IMR-90 (cell line): ENCODE data around the gene SLC25A26. TPM values are rescaled to one million over a fixed set of nuclear protein-coding genes. Genes with fewer than 3 reads are reported as not detected.
A peak's percentile ranks its signal among the peaks of the same experiment; 100 is the strongest.

Experiments
- ATAC-seq: fragments of 200-7000 bp; cut with Tn5 transposase; 2 replicates; pipeline ENCODE4 v1.9.1; 2020; ENCODE audit warnings: low read depth, mild to moderate bottlenecking, moderate library complexity
- BruUV-seq: library from RNA; stranded (reverse); fragments of 400-500 nt; replicated peaks from 2 replicates; lab custom pipeline; 2021; lab: Mats Ljungman, UMichigan
- CTCF ChIA-PET: fragments of 300-600 bp; formaldehyde crosslinking; extraction: SDS; loops from one replicate; lab custom pipeline; 2021; ENCODE audit warnings: antibody characterized with exemption; lab: Yijun Ruan, JAX
- POLR2A ChIA-PET: fragments of 300-600 bp; sonication (Branson Sonifier 250); formaldehyde crosslinking; loops from one replicate; lab custom pipeline; 2022; ENCODE audit warnings: antibody characterized with exemption; ENCODE audit not compliant: unreplicated experiment; lab: Charles Lee
- DNase-seq: peaks from one replicate; pipeline ENCODE4 v3.0.0; 2013
- H2AFZ ChIP-seq: replicated peaks from 2 replicates; pipeline ENCODE3; 2013; ENCODE audit warnings: low read length, mild to moderate bottlenecking; ENCODE audit not compliant: poor library complexity
- H2AK5ac ChIP-seq: 2 replicates; pipeline ENCODE4 v1.6.1; 2013; ENCODE audit warnings: low read depth, low read length, inconsistent platforms
- H2AK9ac ChIP-seq: replicated peaks from 2 replicates; pipeline ENCODE3; 2013; ENCODE audit warnings: mild to moderate bottlenecking, low read depth, low read length, moderate library complexity; ENCODE audit not compliant: poor library complexity
- H2BK120ac ChIP-seq: 2 replicates; pipeline ENCODE4 v1.6.1; 2013; ENCODE audit warnings: low read depth, low read length, inconsistent platforms
- H2BK15ac ChIP-seq: 3 replicates; pipeline ENCODE4 v1.6.1; 2013; ENCODE audit warnings: low read depth, low read length, inconsistent platforms
- H2BK20ac ChIP-seq: 2 replicates; pipeline ENCODE4 v1.6.1; 2013; ENCODE audit warnings: low read depth, mild to moderate bottlenecking, inconsistent platforms, low read length, moderate library complexity
- H2BK5ac ChIP-seq: 2 replicates; pipeline ENCODE4 v1.6.1; 2013; ENCODE audit warnings: mild to moderate bottlenecking, low read depth, low read length, inconsistent platforms; ENCODE audit not compliant: poor library complexity, severe bottlenecking
- H3K14ac ChIP-seq: replicated peaks from 2 replicates; pipeline ENCODE4 v1.6.1; 2013; ENCODE audit warnings: low read depth, low read length, inconsistent platforms
- H3K18ac ChIP-seq: 2 replicates; pipeline ENCODE4 v1.6.1; 2013; ENCODE audit warnings: low read depth, low read length, control low read depth
- H3K23ac ChIP-seq: 2 replicates; pipeline ENCODE4 v1.6.1; 2013; ENCODE audit warnings: low read depth, low read length, inconsistent platforms
- H3K27ac ChIP-seq: 2 replicates; pipeline ENCODE4 v1.5.1; 2013; ENCODE audit warnings: mild to moderate bottlenecking, control low read depth, low read length; ENCODE audit not compliant: insufficient read depth
- H3K27me3 ChIP-seq: 2 replicates; pipeline ENCODE4 v1.6.1; 2013; ENCODE audit warnings: low read length; ENCODE audit not compliant: control insufficient read depth, insufficient read depth
- H3K36me3 ChIP-seq: 2 replicates; pipeline ENCODE4 v1.6.1; 2013; ENCODE audit warnings: low read length, mixed read lengths; ENCODE audit not compliant: control insufficient read depth, insufficient read depth
- H3K4ac ChIP-seq: 2 replicates; pipeline ENCODE4 v1.6.1; 2013; ENCODE audit warnings: low read depth, low read length, inconsistent platforms
- H3K4me1 ChIP-seq: 2 replicates; pipeline ENCODE4 v1.6.1; 2013; ENCODE audit warnings: low read length, mixed read lengths; ENCODE audit not compliant: control insufficient read depth, insufficient read depth
- H3K4me2 ChIP-seq: 2 replicates; pipeline ENCODE4 v1.6.1; 2013; ENCODE audit warnings: low read depth, mild to moderate bottlenecking, control low read depth, low read length, moderate library complexity
- H3K4me3 ChIP-seq: 2 replicates; pipeline ENCODE4 v1.5.1; 2013; ENCODE audit warnings: low read depth, mild to moderate bottlenecking, control low read depth, low read length, moderate library complexity; ENCODE audit not compliant: insufficient read depth
- H3K56ac ChIP-seq: 2 replicates; pipeline ENCODE4 v1.6.1; 2013; ENCODE audit warnings: low read length, inconsistent platforms; ENCODE audit not compliant: insufficient read depth; ENCODE audit errors: extremely low read depth
- H3K79me1 ChIP-seq, 2 experiments: 2 replicates each; pipeline ENCODE4 v1.6.1; 2013; ENCODE audit warnings: low read length in 2 of 2, inconsistent platforms in 1 of 2, low read depth in 1 of 2
- H3K9ac ChIP-seq: 2 replicates; pipeline ENCODE4 v1.6.1; 2013; ENCODE audit warnings: low read depth, low read length, control low read depth
- H3K9me1 ChIP-seq: 2 replicates; pipeline ENCODE4 v1.6.1; 2013; ENCODE audit warnings: low read length, inconsistent platforms; ENCODE audit not compliant: insufficient read depth
- H3K9me3 ChIP-seq: 2 replicates; pipeline ENCODE4 v1.6.1; 2013; ENCODE audit warnings: low read length; ENCODE audit not compliant: control insufficient read depth, insufficient read depth
- H4K20me1 ChIP-seq: 2 replicates; pipeline ENCODE4 v1.6.1; 2013; ENCODE audit warnings: low read length, inconsistent platforms; ENCODE audit not compliant: insufficient read depth
- H4K5ac ChIP-seq: 2 replicates; pipeline ENCODE4 v1.6.1; 2013; ENCODE audit warnings: mild to moderate bottlenecking, low read depth, low read length, control low read depth
- H4K8ac ChIP-seq, 2 experiments: 2 replicates each; pipeline ENCODE4 v1.6.1; 2013; ENCODE audit warnings: low read depth in 2 of 2, low read length in 2 of 2, control low read depth in 1 of 2, inconsistent platforms in 1 of 2
- H4K91ac ChIP-seq: 2 replicates; pipeline ENCODE4 v1.6.1; 2013; ENCODE audit warnings: low read depth, low read length, inconsistent platforms; ENCODE audit not compliant: insufficient read depth
- MAFK ChIP-seq: IDR thresholded peaks from 2 replicates; pipeline ENCODE4 v1.6.1; 2012; ENCODE audit warnings: low read depth, low read length, improper control_type of control experiment
- NFE2L2 ChIP-seq: fragments of 150-350 bp; IDR thresholded peaks from 2 replicates; pipeline ENCODE4 v1.6.1; 2016; ENCODE audit warnings: low read depth, mild to moderate bottlenecking, low read length
- WGBS, 2 experiments: methylation state at CpG; one replicate each; pipeline versions ENCODE4 v1.1.5 to v1.1.7; 2013; ENCODE audit warnings: missing lambda C conversion rate in 2 of 2; ENCODE audit not compliant: insufficient read length in 1 of 2; ENCODE audit errors: extremely low coverage in 2 of 2; 5-methylcytosine and 5-hydroxymethylcytosine counted together
- dilution Hi-C: fragments of 300-500 bp; cut with HindIII; formaldehyde crosslinking; loops from one replicate; pipeline ENCODE4 v1.14.3; 2018; ENCODE audit warnings: low sequenced_read_pairs; ENCODE audit not compliant: unreplicated experiment
- in situ Hi-C: fragments of 300-500 bp; cut with MboI; formaldehyde crosslinking; loops from 3 replicates; pipeline ENCODE4 v1.14.3; 2019; ENCODE audit warnings: low sequenced_read_pairs, inconsistent platforms, mixed read lengths
- intact Hi-C: fragments of 100-400 bp; cut with micrococcal nuclease; formaldehyde crosslinking; loops from 2 replicates; pipeline ENCODE4 v1.10.0; 2022
- polyA plus RNA-seq, 3 experiments: library from polyadenylated mRNA; depleted of rRNA; stranded (reverse); fragments of >200 nt; gene quantifications; 2 replicates each; pipeline ENCODE4 v1.2.3, GENCODE V29; 2012; ENCODE audit warnings: low replicate concordance in 1 of 3
- total RNA-seq: library from RNA; depleted of rRNA; stranded (reverse); fragments of >200 nt; gene quantifications from 2 replicates; pipeline ENCODE4 v1.2.3, GENCODE V29; 2012

The SLC25A26 gene
- total and polyA plus RNA-seq, 2 of the 4 experiments (the other 2 are of a cell fraction) = 10.9 to 12.7 TPM

DNA sequence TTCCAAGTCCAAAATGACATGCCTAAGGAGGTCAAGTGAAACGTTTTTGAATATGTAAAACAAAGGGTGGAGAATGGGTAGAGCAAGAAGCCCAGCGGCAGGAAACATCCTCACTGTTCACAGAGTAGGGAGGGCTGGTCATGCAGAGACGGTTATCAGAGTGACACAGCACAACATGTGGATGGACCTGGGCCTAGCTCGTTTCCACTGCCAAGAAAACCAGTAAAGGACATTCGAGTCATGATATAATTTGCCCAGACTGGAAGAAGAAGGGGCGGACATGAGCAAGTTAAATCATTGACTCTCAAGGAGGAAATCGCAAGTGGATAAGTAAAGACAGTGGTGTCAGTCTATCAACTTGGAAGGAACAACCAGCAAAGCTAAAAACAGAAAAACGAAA is 190.7 kb downstream of the SLC25A26 start:
- BruUV-seq = no TSS peak
- no peak overlapping the region for H2BK20ac ChIP-seq
- peaks cover 17% of the 10 kb centered on the region for H3K4me1 ChIP-seq
- POLR2A ChIA-PET = no interaction called here
- H3K27ac ChIP-seq = no peak overlapping the region
- H2BK15ac ChIP-seq = peak overlapping the region; percentile 66; the same call in 2 of the 3 replicates
- CTCF ChIA-PET = no interaction called here
- peak overlapping the region; percentile 17 for H3K4ac ChIP-seq
- no peak overlapping the region for H2BK120ac ChIP-seq
- intact Hi-C loops = loop anchor here (10.0 kb wide), 1 partner anchor 183 kb away; no protein-coding TSS in a partner anchor
- no peak overlapping the region for H2AK9ac ChIP-seq
- 70% methylated on average over 4 of the region's 8 CpGs; no CpG with 5 or more reads in 1 of the 2 experiments for WGBS, 2 experiments
- in situ Hi-C loops = loop anchor here (10.0 kb wide), 1 partner anchor 183 kb away; no protein-coding TSS in a partner anchor
- H2AFZ ChIP-seq = no peak overlapping the region
- peak overlapping the region; percentile 49; the same call in 1 of the 2 replicates for H3K14ac ChIP-seq
- H2AK5ac ChIP-seq = peak overlapping the region; percentile 75
- no peak overlapping the region for H3K4me3 ChIP-seq
- H3K23ac ChIP-seq = no peak overlapping the region
- peaks cover 57% of the 10 kb centered on the region for H3K36me3 ChIP-seq
- no peak overlapping the region for H3K4me2 ChIP-seq
- H3K79me1 ChIP-seq = peaks cover 0 to 54% of the 10 kb centered on the region in 2 experiments; a peak in 3 of 4 replicates
- TF ChIP-seq MAFK (no peak), NFE2L2 (peak; percentile 24; the same call in 1 of the 2 replicates)
- H3K9ac ChIP-seq = no peak overlapping the region
- no peak overlapping the region for H2BK5ac ChIP-seq
- H4K91ac ChIP-seq = peak overlapping the region; percentile 50; the same call in 1 of the 2 replicates
- H4K20me1 ChIP-seq = no peaks in the 10 kb centered on the region; the same call in 1 of the 2 replicates
- no peak overlapping the region for H3K56ac ChIP-seq
- no peaks in the 10 kb centered on the region for H3K9me3 ChIP-seq
- H3K27me3 ChIP-seq = no peaks in the 10 kb centered on the region
- DNase-seq (no peak), ATAC-seq (no peak)
- dilution Hi-C loops = no loop called here
- peak overlapping the region; percentile 3; the same call in 1 of the 2 replicates for H4K5ac ChIP-seq
- H3K9me1 ChIP-seq = peaks cover 10% of the 10 kb centered on the region
- peak overlapping the region; percentile 42; the same call in 1 of the 2 replicates for H3K18ac ChIP-seq
- H4K8ac ChIP-seq = peak overlapping the region; percentile 16 to 92; a peak in 2 of 4 replicates
